Measurements from ENCODE around the gene SEL1L3.

SEL1L3 gene

DNA sequence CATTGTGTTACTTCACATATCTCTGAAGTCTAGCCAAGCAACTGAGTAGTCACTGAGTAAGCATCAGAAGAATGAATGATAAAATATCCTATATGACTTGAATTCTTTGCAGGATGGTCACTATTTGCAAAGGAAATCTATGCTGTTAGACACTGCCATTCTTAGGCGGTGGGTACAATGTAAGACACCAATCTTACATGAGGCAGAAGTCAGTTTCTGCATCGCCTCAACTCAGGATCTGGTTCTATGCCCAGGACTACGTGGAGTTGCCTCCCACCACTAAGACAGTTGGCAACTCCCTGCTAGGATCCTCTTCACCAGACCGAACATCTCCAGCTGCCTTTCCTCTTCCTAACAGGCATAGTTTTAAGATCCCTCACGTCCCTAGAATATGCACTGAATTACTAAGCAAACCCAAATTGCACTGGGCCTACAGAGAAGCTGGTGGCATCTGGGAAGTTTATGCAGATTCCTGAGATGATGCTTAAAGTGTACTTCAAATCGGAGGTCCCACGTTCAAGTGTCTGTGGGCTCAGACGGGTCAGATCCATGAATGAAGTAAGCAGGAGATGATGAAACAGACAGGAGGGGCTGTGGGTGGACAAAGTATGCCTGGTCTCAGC is 45.6 kb downstream of the SEL1L3 start:
- DNase-seq (ENCODE audit: low spot score), result no peak

DNA sequence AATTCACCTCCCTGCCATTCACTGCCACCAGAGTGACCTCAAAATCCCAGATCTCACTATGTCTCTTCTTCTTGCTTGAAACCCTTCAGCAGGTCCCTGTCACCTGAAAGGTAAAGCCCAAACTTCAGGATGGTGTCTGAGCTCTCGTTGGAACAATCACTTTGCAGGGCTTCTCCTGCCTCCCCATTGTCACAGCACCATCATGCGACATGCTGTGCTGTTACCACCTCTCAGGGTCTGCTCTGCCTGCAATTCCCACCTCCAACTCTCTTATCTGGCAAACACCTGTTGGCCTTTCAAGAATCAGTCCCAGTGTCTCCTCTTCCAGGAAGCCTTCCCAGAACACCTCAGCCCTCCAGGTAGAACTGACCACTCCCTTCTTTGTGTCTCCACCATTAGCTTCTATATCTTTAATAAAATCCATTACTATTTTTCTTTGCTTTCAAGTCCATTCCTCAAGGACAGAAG is 46.2 kb downstream of the SEL1L3 start:
- DNase-seq (ENCODE audit: low spot score), result no peak

DNA sequence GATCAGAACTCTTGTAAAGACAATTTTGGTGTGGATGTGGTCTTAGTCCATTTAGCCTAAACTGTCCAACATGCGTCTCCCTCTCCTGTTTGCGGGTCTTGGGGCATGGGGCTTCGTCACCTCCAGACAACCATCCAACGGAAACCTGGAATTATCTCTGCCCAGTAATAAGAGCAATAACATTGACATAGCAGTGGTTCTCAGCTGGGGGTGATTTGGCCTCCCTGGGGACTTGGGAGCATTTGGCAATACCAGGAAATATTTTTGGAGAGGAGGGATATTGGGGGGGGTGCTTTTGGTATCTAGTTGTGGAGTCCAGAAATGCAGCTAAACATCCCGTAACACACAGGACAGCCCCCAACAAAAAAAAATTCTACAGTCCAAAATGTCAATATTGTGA is 47.2 kb downstream of the SEL1L3 start:
- DNase-seq (ENCODE audit: low spot score), result no peak

DNA sequence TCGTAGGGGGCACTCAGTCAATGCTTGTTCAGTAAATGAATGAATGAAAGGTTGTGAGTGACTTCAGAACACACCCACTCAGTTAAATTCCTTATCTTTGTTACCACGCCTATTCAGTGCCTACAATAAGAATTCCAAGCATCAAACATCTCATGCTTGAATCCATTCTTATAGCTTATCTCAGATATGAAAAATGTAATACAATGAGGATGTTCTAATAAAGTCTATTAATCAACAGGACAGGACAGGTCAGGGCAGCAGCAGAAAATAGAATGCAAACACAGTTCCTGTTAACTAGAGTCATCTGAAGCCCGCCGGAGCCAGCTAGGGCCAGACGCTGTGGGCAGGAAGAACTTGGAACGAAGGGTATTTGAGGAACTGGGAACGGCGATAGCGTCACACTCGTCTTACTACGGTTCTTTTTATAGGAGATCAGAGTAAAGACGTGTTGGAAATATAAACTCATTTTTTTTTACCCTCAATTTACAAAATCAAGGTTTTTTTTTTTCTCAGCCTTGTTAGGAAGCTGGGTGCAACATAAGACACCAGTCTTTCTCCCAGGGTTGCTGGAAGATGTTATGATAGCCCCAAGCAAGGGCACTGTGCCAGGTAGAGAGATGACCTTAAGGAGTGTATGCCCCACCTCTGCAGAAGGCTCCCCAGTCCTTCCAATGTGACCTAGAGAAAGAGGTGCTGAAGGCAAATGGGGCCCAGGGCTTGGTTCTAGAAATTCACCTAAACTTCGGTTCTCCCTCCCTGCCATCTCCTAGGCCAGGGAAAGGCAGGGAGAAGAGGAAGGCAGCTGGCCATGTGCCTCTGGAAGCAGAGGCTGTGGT is 48.3 kb downstream of the SEL1L3 start:
- no peak for DNase-seq (ENCODE audit: low spot score)

DNA sequence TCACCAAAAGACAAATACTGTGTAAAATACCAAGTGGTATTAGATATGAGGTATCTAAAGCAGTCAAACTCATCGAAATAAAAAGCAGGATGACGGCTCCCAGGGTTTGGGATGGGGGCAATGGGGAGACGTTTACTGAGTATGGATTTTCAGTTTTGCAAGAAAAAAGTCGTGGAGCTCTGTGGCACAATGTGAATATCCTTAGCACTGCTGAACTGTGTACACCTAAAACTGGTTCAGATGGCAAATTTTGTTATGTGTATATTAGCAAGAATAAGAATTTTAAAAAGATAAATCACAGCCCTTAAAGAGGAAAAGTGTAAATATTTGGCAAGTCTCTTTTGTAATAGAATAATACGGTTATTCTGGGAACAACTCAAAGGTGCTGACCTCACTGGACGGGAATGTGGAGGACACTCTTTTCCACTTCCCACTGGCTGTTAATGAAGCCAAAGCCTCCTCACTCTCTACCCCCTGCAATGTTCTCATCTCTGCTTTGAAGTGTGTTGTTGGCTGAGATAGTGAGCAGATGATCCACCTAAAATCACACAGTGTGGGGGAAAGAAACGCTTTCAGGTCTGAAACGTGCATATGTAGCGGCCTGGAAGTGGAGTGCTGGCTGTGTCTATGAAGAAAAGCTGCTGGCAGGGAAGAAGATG is 49.2 kb downstream of the SEL1L3 start:
- no peak for DNase-seq (ENCODE audit: low spot score)

DNA sequence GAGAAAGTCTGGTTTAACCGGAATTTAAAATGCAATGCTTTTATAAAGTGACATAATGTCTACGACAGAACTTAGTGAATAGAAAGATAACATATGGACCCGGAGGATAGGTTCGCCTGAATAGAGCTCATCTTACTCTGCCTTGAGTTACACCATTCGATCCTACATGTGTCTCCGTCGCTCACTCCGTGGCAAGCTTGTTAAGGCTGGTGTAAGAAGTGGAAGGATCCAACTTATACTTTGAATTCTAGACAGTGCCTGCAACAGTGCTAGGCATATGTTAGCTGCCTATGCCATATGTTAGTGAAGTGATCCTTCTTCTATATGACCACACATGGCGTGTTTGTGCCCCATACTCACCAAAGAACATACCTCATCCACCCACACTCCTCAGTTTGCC is 50.9 kb downstream of the SEL1L3 start:
- no peak for DNase-seq (ENCODE audit: low spot score)

DNA sequence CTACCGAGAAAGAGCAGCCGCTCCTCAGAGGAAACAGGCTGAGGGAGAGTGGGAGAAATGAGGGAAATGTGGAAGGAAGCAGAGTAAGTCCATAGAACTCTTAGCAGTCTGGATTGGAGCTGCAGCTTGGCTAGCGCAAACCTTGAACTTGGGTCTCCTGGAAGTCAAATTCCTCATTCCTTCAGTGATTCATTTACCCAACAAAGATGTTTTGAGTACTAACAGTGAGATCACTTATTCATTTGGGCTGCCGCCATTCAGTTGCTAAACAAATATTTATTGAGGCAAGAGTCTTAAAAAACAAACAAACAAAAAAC is 51.5 kb downstream of the SEL1L3 start:
- DNase-seq (ENCODE audit: low spot score), result no peak

DNA sequence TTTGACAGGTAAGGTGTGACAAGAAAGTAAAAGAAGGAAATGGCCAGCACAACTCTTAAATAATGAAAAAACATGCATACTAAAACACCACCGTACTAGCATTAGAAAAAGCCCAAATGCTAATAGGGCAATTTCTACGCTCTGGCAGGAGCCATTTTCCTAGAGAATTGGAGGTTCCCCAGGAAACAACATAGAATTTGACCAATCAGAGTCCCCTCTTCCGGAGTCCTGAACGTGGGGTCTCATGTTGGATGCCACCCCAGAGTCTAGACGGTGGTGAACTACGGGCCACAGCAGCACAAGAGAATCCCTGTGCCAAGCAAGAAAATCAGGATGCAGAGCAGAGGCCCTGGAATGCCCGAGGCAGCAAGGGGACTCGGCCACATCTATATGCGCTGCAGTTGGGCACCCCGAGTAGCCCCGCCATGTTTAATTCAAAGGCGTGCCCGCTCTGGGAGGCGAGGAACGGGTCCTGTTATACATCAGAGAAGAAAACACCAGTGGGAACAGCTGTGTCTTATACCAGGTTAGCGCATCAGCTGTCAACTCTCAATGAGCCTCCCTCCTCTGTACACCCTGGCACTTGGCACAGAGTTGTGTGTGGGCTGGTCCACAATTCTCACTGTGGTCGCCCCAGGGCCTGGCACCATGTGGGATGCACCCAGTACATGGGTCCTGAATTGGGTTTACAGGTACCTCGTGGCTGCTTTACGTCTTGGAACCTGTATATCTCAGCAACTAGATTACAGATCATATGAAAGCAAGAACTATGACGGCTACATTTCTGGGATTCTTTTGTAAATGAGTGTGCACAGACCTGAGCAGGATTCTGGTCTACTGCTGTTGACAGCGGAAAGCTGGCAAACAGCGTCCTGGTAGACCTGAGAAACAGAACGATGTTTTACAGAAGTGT is 52.1 kb downstream of the SEL1L3 start:
- no peak for DNase-seq (ENCODE audit: low spot score)

DNA sequence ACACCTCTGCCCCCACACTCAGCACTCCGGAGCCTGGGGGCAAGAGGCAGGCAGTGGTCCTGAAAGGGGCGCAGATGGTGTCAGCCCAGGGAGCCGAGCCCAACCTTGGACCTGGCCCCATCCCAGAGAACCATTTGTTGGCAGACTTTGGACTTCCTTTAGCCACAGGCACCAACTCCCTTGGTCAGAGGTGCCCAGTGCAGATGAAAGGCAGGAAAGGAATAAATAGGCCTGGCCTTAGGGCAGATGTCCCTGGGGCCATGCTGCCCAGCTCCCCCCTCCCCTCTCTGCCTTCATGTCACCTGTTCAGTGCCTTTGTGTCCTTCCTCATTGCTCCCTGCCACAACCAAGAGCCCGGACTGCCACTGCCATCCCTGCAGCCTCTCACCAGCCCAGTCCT is 52.8 kb downstream of the SEL1L3 start:
- DNase-seq (ENCODE audit: low spot score), result no peak

DNA sequence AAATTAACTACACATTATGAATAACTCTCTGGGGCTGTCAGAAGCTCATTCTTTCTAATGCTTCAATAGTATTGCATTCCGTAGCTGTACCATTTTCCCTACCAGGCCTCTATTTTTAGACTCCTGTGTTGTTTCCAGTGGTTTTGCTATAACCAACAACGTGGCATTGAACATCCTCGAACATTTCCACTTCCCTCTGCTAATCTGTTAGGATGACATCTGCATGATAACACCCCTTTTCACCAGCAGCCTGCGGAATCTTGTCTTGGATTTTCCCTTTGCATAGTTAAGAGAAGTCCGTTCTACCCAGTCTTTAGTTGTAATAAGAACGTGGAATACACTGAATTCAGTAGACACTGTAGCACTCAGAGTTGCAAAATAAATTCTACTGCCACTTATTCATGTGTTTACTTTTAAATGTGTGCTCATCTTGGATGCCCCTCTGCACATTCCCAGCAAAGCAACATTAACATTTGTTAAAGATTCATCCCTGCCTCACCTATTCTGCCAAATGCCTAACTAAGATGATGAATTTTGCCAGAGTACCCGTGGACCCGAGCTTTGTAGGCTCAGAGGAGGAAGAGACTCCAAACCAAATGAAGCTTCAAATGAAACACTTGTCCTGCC is 55.6 kb downstream of the SEL1L3 start:
- DNase-seq (ENCODE audit: low spot score), result no peak

DNA sequence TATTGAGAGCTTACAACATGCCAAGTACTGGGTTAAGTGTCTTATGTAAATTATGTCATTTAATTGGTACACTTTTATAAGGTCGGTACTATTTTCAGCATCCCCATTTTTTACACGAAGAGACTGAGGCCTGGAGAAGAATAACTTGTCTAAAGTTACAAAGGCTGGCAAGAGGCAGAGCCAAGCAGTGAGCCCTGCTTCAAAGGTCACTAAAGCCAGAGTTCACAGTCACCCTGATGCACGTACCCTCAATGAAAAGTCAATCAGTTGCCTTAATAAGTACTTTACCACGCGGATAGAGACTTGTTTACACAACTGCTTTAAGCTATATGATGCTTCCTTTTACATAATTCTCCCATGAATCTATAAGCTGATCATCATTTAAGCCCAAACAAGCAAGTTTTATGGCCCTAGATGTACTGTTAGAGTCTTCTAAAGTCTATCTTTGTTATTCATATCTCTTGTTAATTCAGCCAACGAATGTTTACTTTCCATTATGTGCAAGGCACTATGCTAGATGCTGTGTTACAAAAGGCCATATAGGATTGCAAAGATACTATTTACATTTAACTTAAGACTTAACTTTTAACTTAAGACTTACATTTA is 57.4 kb downstream of the SEL1L3 start:
- no peak for DNase-seq (ENCODE audit: low spot score)

DNA sequence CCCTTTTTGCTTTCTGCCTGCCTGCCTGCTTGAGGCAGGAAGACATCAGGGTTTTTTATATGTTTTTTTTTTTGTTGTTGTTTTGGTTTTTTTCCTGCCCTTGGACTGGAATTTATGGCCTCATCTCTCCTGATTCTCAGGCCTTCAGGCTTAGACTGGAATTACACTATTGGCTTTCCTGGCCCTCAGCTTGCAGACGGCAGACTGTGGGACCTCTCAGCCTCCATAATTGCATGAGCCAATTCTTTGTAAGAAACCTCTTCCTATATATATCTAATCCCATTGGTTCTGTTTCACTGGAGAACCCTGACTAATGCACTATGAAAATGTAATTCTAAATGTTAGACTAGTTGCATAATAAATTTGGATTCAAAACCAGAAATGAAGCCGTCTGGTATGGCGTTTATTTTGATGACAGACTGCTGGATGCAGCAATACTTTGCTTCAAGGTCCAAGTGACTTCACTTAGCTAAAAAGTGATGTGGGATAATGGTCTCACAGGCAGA is 59.0 kb downstream of the SEL1L3 start:
- no peak for DNase-seq (ENCODE audit: low spot score)

DNA sequence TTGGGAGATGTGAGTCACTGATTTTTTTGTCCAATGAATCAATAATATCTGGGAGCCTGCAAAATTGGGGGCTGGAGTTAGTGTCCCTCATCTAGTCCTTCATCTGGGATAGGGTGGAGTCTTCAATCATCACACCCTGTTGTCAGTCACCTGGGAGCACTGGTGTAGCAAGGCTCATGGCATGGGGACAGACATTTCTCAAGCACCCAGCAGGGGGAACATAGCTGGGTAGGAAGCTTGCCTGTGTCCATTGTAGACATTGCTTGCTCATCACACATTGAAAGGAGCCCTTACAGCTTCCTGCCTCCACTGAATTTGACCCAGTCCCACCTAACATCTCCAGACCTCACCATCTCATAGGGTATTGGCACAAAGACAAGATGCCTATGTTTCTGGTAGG is 61.2 kb downstream of the SEL1L3 start:
- DNase-seq (ENCODE audit: low spot score), result no peak

DNA sequence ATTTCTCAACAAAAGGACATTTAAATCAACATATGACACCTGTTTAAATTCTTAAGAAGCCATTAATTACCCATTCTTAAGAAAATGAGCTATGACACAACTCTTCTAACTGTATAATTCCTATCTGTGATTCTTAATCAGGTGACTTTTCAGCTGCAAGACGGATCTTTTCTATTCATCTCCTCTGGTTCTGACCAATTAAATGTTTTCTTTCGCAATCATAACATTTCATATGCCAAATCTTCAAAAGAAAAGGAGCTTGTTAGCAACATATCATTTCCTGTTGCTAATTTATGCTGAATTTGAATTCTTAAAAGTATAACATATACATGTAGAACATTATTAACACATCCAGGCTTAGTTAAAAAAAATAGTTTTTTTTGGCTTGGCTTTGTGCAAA is 62.5 kb downstream of the SEL1L3 start:
- DNase-seq (ENCODE audit: low spot score), result no peak

DNA sequence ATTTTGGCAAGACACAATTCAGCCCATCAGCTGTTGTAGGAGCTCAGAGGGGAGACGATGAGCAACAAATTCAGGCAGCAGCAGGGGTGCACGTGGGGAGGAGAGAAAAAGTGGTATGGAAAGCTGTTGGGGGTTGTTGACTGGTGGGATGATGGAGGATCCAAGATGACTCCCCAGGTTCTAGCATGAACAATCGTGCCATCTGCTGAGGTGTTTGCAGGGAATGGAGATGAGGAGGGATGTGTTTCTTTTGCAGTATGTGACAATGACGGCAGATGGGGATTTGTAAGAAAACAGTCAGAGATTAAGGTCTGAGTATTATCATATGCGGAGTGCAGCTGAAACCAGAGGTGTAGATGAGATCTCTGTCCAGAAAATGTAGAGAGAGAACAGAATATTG is 63.3 kb downstream of the SEL1L3 start:
- DNase-seq (ENCODE audit: low spot score), result no peak

DNA sequence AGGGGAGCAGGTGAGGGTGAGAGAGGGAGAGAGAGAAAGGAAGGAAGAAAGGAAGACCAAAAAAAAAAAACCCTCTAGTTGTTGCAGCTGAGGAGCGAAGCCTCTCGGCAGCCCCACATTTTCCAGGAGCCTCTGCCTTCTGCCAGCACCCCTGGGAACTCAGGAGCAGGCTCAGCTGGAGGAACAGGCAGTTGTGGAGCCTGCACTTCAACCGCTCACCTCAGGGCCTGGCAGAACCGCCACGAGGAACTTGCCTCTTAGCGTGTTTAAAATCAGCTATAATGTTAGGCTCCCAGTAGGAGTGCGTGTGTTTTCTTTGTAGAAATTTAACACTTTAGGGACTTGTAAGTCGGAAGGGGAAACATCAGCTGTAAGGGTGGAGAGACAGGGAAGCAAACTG is 65.7 kb downstream of the SEL1L3 start:
- no peak for DNase-seq (ENCODE audit: low spot score)

DNA sequence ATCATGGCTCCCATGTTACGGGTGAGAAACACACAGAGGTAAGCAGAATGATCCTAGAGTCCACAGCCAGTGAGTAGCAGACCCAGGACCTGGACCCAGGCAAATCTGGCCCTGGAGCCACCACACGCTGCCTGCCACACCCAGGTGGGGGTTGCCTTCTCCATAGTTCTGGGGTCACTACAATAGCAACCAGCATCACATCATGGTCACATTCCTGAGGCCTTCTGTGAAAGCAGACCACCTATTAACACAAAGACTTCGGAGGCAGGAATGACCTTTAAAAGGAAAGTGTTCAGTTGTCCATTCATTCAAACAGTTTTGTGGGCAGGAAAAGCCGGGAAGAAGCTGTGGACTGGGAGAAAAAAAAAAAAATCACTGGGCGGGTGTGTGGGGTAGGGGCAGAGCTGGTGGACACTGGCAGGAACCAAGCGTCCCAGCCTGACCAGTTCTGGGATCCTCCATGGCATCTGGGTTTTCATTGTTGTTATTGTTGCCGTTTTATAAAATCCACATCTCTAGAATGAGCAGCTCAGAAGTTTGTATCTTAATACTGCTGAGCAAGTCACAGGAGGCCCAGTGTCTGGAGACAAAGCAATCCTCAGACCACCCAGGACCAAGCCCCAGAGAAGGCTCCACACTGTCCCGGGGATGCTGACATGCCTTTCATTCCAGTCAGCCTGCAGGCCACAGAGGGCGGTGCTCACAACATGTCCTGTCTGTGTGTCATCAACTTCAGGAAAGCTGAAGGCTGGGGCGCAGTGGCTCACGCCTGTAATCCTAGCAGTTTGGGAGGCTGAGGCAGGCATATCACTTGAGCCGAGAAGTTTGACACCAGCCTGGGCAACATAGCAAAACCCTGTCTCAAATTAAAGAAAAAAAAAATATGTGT is 67.0 kb downstream of the SEL1L3 start:
- no peak for DNase-seq (ENCODE audit: low spot score)

DNA sequence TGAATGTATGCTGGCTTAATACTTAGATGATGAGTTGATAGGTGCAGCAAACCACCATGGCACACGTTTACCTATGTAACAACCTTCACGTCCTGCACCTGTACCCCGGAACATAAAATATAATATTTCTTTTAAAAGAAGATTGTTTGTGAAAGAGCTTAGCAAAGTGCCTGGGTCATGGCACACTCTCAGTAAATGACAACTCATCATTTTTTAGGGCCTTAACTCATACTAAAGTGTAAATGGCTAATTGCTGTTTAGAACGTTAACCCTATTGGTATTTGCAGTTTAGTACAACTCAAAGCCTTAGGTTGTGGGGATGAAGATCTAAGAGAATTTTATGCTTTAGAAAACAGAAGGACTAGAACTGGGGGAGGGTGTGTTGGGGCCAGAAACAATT is 67.7 kb downstream of the SEL1L3 start:
- no peak for DNase-seq (ENCODE audit: low spot score)

DNA sequence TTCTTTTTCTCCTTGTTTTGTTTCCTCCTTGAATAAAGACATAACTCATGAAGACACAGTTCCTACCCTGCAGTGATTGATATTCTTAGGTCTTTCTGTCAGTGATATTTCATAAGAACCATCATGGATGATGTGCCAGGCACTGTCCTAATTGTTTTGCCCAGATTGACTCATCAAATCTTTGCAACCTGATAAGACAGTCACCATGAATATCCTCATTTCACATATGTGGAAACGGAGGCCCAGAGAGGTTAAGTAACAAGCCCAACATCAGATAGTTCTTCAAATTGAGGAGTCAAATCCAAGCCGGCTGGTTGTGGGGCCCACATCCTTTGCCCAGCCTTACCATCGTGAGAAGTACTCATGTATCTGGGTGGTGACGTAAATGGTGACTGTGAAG is 69.9 kb downstream of the SEL1L3 start:
- no peak for DNase-seq (ENCODE audit: low spot score)

DNA sequence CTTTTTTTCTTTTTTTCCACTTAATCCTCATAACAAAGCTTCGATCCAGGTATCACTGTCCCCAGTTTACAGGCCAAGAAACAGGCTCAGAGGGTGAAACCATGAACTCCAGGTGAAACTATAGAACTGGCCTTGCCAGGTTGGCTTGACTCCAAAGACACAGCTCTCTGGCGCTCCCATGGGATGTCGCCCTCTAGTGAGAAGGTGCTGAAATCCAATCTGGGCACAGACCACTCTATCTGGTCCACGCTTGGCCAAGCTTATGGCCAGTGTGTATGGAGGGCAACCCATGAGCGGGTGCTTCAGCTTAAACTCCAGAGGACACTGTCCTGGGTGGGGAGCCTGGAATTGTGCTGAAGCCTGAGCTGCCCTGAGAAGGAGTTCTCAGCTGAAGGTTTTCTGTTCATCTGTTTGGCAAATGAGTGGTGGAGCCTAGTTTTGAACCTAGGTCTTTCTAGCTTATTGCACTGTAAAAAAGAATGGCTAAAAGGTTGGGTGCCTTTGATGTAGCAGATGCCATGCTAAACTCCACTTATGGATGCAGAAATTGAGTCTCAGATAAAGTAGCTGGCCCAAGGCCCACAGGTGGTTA is 70.5 kb downstream of the SEL1L3 start:
- DNase-seq (ENCODE audit: low spot score), result no peak
